ENCODE data around the gene ENGASE. TPM values are rescaled to one million over a fixed set of nuclear protein-coding genes. Genes with fewer than 3 reads are reported as not detected.
"Not testable (repeated sequence)": the region's sequence is repeated elsewhere in the genome, so short reads cannot be mapped to it uniquely, and the experiment has no call there.

ENGASE gene
- total and polyA plus RNA-seq, 2 donors (not counting 1 experiment from before 2014, with no cell fraction given) = 3.6 to 14.9 TPM

- Histone ChIP-seq H3K27ac (ENCODE audit: insufficient read depth, low read length) (no peak overlapping the region), H3K27me3 (ENCODE audit: control insufficient read depth, insufficient read depth, low read length) (no peaks in the 10 kb centered on the region), H3K36me3 (ENCODE audit: control insufficient read depth, insufficient read depth, low read length) (no peaks in the 10 kb centered on the region), H3K9me3 (ENCODE audit: control insufficient read depth, insufficient read depth, low read depth, low read length) (no peaks in the 10 kb centered on the region), H3K4me1 (ENCODE audit: control insufficient read depth, extremely low read depth, insufficient read depth, low read length) (peaks cover 30% of the 10 kb centered on the region), H3K4me2 (ENCODE audit: extremely low read depth, insufficient read depth, low read length) (no peak overlapping the region), H3K4me3 (replicated peaks in 1 of 4; ENCODE audit: control extremely low read depth in 1 of 4, insufficient read depth in 1 of 4, low read depth in 3 of 4, low read length in 4 of 4) (no peak overlapping the region), H3K79me2 (ENCODE audit: control insufficient read depth, insufficient read depth, low read length) (no peaks in the 10 kb centered on the region), H3K9ac (ENCODE audit: insufficient read depth, low read length) (no peak overlapping the region), H2AFZ (ENCODE audit: low read length) (no peak overlapping the region), H4K20me1 (ENCODE audit: control insufficient read depth, extremely low read depth, insufficient read depth, low read length) (no peaks in the 10 kb centered on the region)
- TF ChIP-seq EZH2 (IDR thresholded peaks at IDR 0.05; ENCODE audit: low read length, missing control alignments) (no peak), CTCF (conservative IDR thresholded peaks at IDR 0.05 in 1 of 2, IDR thresholded peaks at IDR 0.05 in 1 of 2; ENCODE audit: low read depth in 1 of 2, low read length in 2 of 2) (peak; percentile 25 to 32)
- DNase-seq (ENCODE audit: low read depth in 2 of 2) = no peak
Observed at GRCh38 chr17:79028496-79029326, 45.9 kb upstream of the ENGASE start.

- Histone ChIP-seq H3K4me2 (ENCODE audit: extremely low read depth, insufficient read depth, low read length) (no peak overlapping the region), H3K9me3 (ENCODE audit: control insufficient read depth, insufficient read depth, low read depth, low read length) (no peaks in the 10 kb centered on the region), H3K27ac (ENCODE audit: insufficient read depth, low read length) (no peak overlapping the region), H2AFZ (ENCODE audit: low read length) (no peak overlapping the region), H4K20me1 (ENCODE audit: control insufficient read depth, extremely low read depth, insufficient read depth, low read length) (no peaks in the 10 kb centered on the region), H3K27me3 (ENCODE audit: control insufficient read depth, insufficient read depth, low read length) (no peaks in the 10 kb centered on the region), H3K9ac (ENCODE audit: insufficient read depth, low read length) (no peak overlapping the region), H3K79me2 (ENCODE audit: control insufficient read depth, insufficient read depth, low read length) (no peaks in the 10 kb centered on the region), H3K4me1 (ENCODE audit: control insufficient read depth, extremely low read depth, insufficient read depth, low read length) (peaks cover 33% of the 10 kb centered on the region), H3K36me3 (ENCODE audit: control insufficient read depth, insufficient read depth, low read length) (no peaks in the 10 kb centered on the region), H3K4me3 (replicated peaks in 1 of 4; ENCODE audit: control extremely low read depth in 1 of 4, insufficient read depth in 1 of 4, low read depth in 3 of 4, low read length in 4 of 4) (no peak overlapping the region)
- TF ChIP-seq CTCF (conservative IDR thresholded peaks at IDR 0.05 in 1 of 2, IDR thresholded peaks at IDR 0.05 in 1 of 2; ENCODE audit: low read depth in 1 of 2, low read length in 2 of 2) (no peak), EZH2 (IDR thresholded peaks at IDR 0.05; ENCODE audit: low read length, missing control alignments) (no peak)
- no peak for DNase-seq (ENCODE audit: low read depth in 2 of 2)
Observed at GRCh38 chr17:79029327-79030009, 45.2 kb upstream of the ENGASE start.

- not testable (repeated sequence) for H3K36me3 ChIP-seq (ENCODE audit: control insufficient read depth, insufficient read depth, low read length); DNase-seq (ENCODE audit: low read depth in 2 of 2); H3K4me2 ChIP-seq (ENCODE audit: extremely low read depth, insufficient read depth, low read length); H3K27ac ChIP-seq (ENCODE audit: insufficient read depth, low read length); H2AFZ ChIP-seq (ENCODE audit: low read length); H3K4me3 ChIP-seq (replicated peaks in 1 of 4; ENCODE audit: control extremely low read depth in 1 of 4, insufficient read depth in 1 of 4, low read depth in 3 of 4, low read length in 4 of 4); H3K9ac ChIP-seq (ENCODE audit: insufficient read depth, low read length); H3K9me3 ChIP-seq (ENCODE audit: control insufficient read depth, insufficient read depth, low read depth, low read length); H3K27me3 ChIP-seq (ENCODE audit: control insufficient read depth, insufficient read depth, low read length); H4K20me1 ChIP-seq (ENCODE audit: control insufficient read depth, extremely low read depth, insufficient read depth, low read length); H3K79me2 ChIP-seq (ENCODE audit: control insufficient read depth, insufficient read depth, low read length)
- peaks cover 25% of the 10 kb centered on the region for H3K4me1 ChIP-seq (ENCODE audit: control insufficient read depth, extremely low read depth, insufficient read depth, low read length)
Observed at GRCh38 chr17:79030636-79031035, 44.0 kb upstream of the ENGASE start.
